ENCODE results near the gene EPM2AIP1. TPM values are rescaled to one million over a fixed set of nuclear protein-coding genes. Genes with fewer than 3 reads are reported as not detected.
"Not testable (repeated sequence)": the region's sequence is repeated elsewhere in the genome, so short reads cannot be mapped to it uniquely, and the experiment has no call there.

The EPM2AIP1 gene
- total and polyA plus RNA-seq, 9 of the 15 experiments (the other 6 are each of a cell fraction or from before 2014, with no cell fraction given), result 6.7 to 44.8 (median 25.2) TPM

- H3K9ac ChIP-seq (ENCODE audit: insufficient read depth in 1 of 2, low read depth in 2 of 2, low read length in 2 of 2); FAIRE-seq; H3K9me3 ChIP-seq (replicated peaks; ENCODE audit: control insufficient read depth, insufficient read depth, low read depth, low read length); DNase-seq (ENCODE audit: extremely low read depth in 1 of 4, low spot score in 3 of 4); H3K36me3 ChIP-seq (ENCODE audit: control insufficient read depth, insufficient read depth, low read length); H3K27me3 ChIP-seq (ENCODE audit: control insufficient read depth in 2 of 2, insufficient read depth in 2 of 2, low read length in 2 of 2); H3K4me2 ChIP-seq (ENCODE audit: insufficient read depth, low read length); H3K27ac ChIP-seq (ENCODE audit: extremely low read depth, low read depth, low read length); H3K4me3 ChIP-seq; intact Hi-C loops (cut with micrococcal nuclease); H3K79me2 ChIP-seq (ENCODE audit: control insufficient read depth, insufficient read depth, low read length); BruUV-seq (replicated peaks); H3K4me1 ChIP-seq (replicated peaks in 1 of 2; ENCODE audit: control insufficient read depth in 2 of 2, insufficient read depth in 2 of 2, low read length in 2 of 2); CTCF ChIA-PET (ENCODE audit: low intra/inter-chr PET ratio); ATAC-seq; in situ Hi-C loops (cut with MboI); H3K9me1 ChIP-seq (ENCODE audit: control insufficient read depth, insufficient read depth, low read length); H4K20me1 ChIP-seq (replicated peaks; ENCODE audit: control insufficient read depth, insufficient read depth, low read length); H2AFZ ChIP-seq (ENCODE audit: low read depth, low read length): not testable (repeated sequence)
- WGBS (ENCODE audit: insufficient coverage, low coverage, missing lambda C conversion rate), result 91% methylated on average over 7 of the region's 7 CpGs
- POLR2A ChIA-PET, result interaction anchor here (1.0 kb wide), 1 partner anchor 10 kb away, joined by 3 read pairs; no protein-coding TSS in a partner anchor
Observed at GRCh38 chr3:36963008-36963407, 29.9 kb downstream of the EPM2AIP1 start.

- peak; percentile 91 for TF ChIP-seq ZNF121 (CRISPR knock-in tag; conservative IDR thresholded peaks at IDR 0.05)
- TF ChIP-seq ZNF407 (IDR thresholded peaks at IDR 0.05; ENCODE audit: low read depth), result no peak
- no peak for TF ChIP-seq ZNF780A (CRISPR knock-in tag; IDR thresholded peaks at IDR 0.05)
- TF ChIP-seq BCOR (IDR thresholded peaks at IDR 0.05), result peak; percentile 55
- 0 out of 4 replicates have a peak, but pooled peaks of 1 of the 2 experiments have one; percentile 13 for TF ChIP-seq FOXK2 (conservative IDR thresholded peaks at IDR 0.05 in 1 of 2, IDR thresholded peaks at IDR 0.05 in 1 of 2; ENCODE audit: low read depth in 2 of 2)
- WGBS (ENCODE audit: insufficient coverage, low coverage, missing lambda C conversion rate), result 77% methylated on average over 4 of the region's 4 CpGs
- intact Hi-C loops (cut with micrococcal nuclease), result no loop called here
- ATAC-seq (no peak), DNase-seq (ENCODE audit: extremely low read depth in 1 of 4, low spot score in 3 of 4) (no peak), FAIRE-seq (no peak)
- Histone ChIP-seq H2AFZ (ENCODE audit: low read depth, low read length) (no peak overlapping the region), H3K4me2 (ENCODE audit: insufficient read depth, low read length) (no peak overlapping the region), H3K27me3 (ENCODE audit: control insufficient read depth in 2 of 2, insufficient read depth in 2 of 2, low read length in 2 of 2) (no peaks in the 10 kb centered on the region), H4K20me1 (replicated peaks; ENCODE audit: control insufficient read depth, insufficient read depth, low read length) (no peaks in the 10 kb centered on the region), H3K79me2 (ENCODE audit: control insufficient read depth, insufficient read depth, low read length) (no peaks in the 10 kb centered on the region), H3K4me3 (no peak overlapping the region), H3K36me3 (ENCODE audit: control insufficient read depth, insufficient read depth, low read length) (no peaks in the 10 kb centered on the region), H3K9me3 (replicated peaks; ENCODE audit: control insufficient read depth, insufficient read depth, low read depth, low read length) (no peaks in the 10 kb centered on the region), H3K4me1 (replicated peaks in 1 of 2; ENCODE audit: control insufficient read depth in 2 of 2, insufficient read depth in 2 of 2, low read length in 2 of 2) (peaks cover 14 to 35% of the 10 kb centered on the region in 2 experiments), H3K27ac (ENCODE audit: extremely low read depth, low read depth, low read length) (no peak overlapping the region), H3K9me1 (ENCODE audit: control insufficient read depth, insufficient read depth, low read length) (no peaks in the 10 kb centered on the region), H3K9ac (ENCODE audit: insufficient read depth in 1 of 2, low read depth in 2 of 2, low read length in 2 of 2) (no peak overlapping the region; a peak in 1 of 4 replicates)
- BruUV-seq (replicated peaks), result no TSS peak
- POLR2A ChIA-PET, result interaction anchor here (2.9 kb wide), 1 partner anchor 9 kb away, joined by 19 read pairs; no protein-coding TSS in a partner anchor
- in situ Hi-C loops (cut with MboI), result no loop called here
- CTCF ChIA-PET (ENCODE audit: low intra/inter-chr PET ratio), result no interaction called here
Observed at GRCh38 chr3:36960502-36960901, 32.4 kb downstream of the EPM2AIP1 start.
